H9 (cell line): ENCODE results near the gene BMPER. TPM values are rescaled to one million over a fixed set of nuclear protein-coding genes. Genes with fewer than 3 reads are reported as not detected.

Experiments
- DNase-seq: peaks from one replicate; pipeline ENCODE4 v3.0.0-alpha.2; 2017
- H2AFZ ChIP-seq: one replicate; pipeline ENCODE4 v1.6.1; 2013; ENCODE audit warnings: mild to moderate bottlenecking, low read length, control low read depth, moderate library complexity
- H2AK5ac ChIP-seq: 2 replicates; pipeline ENCODE4 v1.6.1; 2013; ENCODE audit warnings: low read length, control low read depth, mixed read lengths; ENCODE audit not compliant: insufficient read length
- H2BK120ac ChIP-seq: one replicate; pipeline ENCODE4 v1.6.1; 2013; ENCODE audit warnings: low read depth, mild to moderate bottlenecking, low read length, control low read depth, inconsistent platforms; ENCODE audit not compliant: poor library complexity, severe bottlenecking
- H2BK12ac ChIP-seq: 2 replicates; pipeline ENCODE4 v1.6.1; 2013; ENCODE audit warnings: low read length, control low read depth, mixed read lengths, low read depth; ENCODE audit not compliant: insufficient read length
- H2BK15ac ChIP-seq: 2 replicates; pipeline ENCODE4 v1.6.1; 2013; ENCODE audit warnings: low read depth, low read length, control low read depth
- H2BK20ac ChIP-seq: one replicate; pipeline ENCODE4 v1.6.1; 2013; ENCODE audit warnings: low read depth, mild to moderate bottlenecking, low read length, control low read depth, inconsistent platforms; ENCODE audit not compliant: poor library complexity, severe bottlenecking
- H2BK5ac ChIP-seq: 2 replicates; pipeline ENCODE4 v1.6.1; 2013; ENCODE audit warnings: low read length, control low read depth, mixed read lengths; ENCODE audit not compliant: insufficient read length
- H3K14ac ChIP-seq: 2 replicates; pipeline ENCODE4 v1.6.1; 2013; ENCODE audit warnings: low read length, control low read depth; ENCODE audit not compliant: insufficient read depth
- H3K18ac ChIP-seq: 2 replicates; pipeline ENCODE4 v1.6.1; 2013; ENCODE audit warnings: low read depth, mild to moderate bottlenecking, mixed read lengths, low read length, control low read depth; ENCODE audit not compliant: insufficient read length
- H3K23ac ChIP-seq: 2 replicates; pipeline ENCODE4 v1.6.1; 2013; ENCODE audit warnings: low read length, control low read depth, mixed read lengths, low read depth; ENCODE audit not compliant: insufficient read length
- H3K23me2 ChIP-seq: 2 replicates; pipeline ENCODE4 v1.6.1; 2013; ENCODE audit warnings: low read depth, mild to moderate bottlenecking, mixed read lengths, low read length, control low read depth; ENCODE audit not compliant: insufficient read length, poor library complexity, severe bottlenecking
- H3K27ac ChIP-seq: 2 replicates; pipeline ENCODE4 v1.5.1; 2013; ENCODE audit warnings: low read length, control low read depth, mixed read lengths, low read depth; ENCODE audit not compliant: insufficient read length
- H3K27me3 ChIP-seq: 2 replicates; pipeline ENCODE4 v1.6.1; 2013; ENCODE audit warnings: low read length, control low read depth, inconsistent platforms; ENCODE audit not compliant: insufficient read depth
- H3K4ac ChIP-seq: 2 replicates; pipeline ENCODE4 v1.6.1; 2013; ENCODE audit warnings: low read depth, mild to moderate bottlenecking, control low read depth, inconsistent platforms, low read length, moderate library complexity
- H3K4me1 ChIP-seq: 2 replicates; pipeline ENCODE4 v1.6.1; 2013; ENCODE audit warnings: low read length, control low read depth, inconsistent platforms; ENCODE audit not compliant: insufficient read depth
- H3K4me2 ChIP-seq: 2 replicates; pipeline ENCODE4 v1.6.1; 2013; ENCODE audit warnings: low read length, control low read depth, mixed read lengths; ENCODE audit not compliant: insufficient read length, insufficient read depth
- H3K56ac ChIP-seq: 2 replicates; pipeline ENCODE4 v1.6.1; 2013; ENCODE audit warnings: low read depth, mild to moderate bottlenecking, mixed read lengths, low read length, control low read depth; ENCODE audit not compliant: insufficient read length
- H3K79me1 ChIP-seq: 2 replicates; pipeline ENCODE4 v1.6.1; 2013; ENCODE audit warnings: low read depth, mild to moderate bottlenecking, moderate library complexity, low read length, control low read depth, inconsistent platforms; ENCODE audit not compliant: insufficient read depth, poor library complexity, severe bottlenecking
- H3K79me2 ChIP-seq: 2 replicates; pipeline ENCODE4 v1.6.1; 2013; ENCODE audit warnings: low read length, control low read depth, inconsistent platforms; ENCODE audit not compliant: insufficient read depth
- H3K9ac ChIP-seq: 2 replicates; pipeline ENCODE4 v1.6.1; 2013; ENCODE audit warnings: low read length, control low read depth, mixed read lengths; ENCODE audit not compliant: insufficient read length; ENCODE audit errors: extremely low read depth
- H3K9me3 ChIP-seq: one replicate; pipeline ENCODE4 v1.6.1; 2013; ENCODE audit warnings: low read depth, low read length, inconsistent platforms; ENCODE audit not compliant: control insufficient read depth
- H3T11ph ChIP-seq: one replicate; pipeline ENCODE4 v1.6.1; 2013; ENCODE audit warnings: mild to moderate bottlenecking, low read length, control low read depth, inconsistent platforms
- H4K20me1 ChIP-seq: one replicate; pipeline ENCODE4 v1.6.1; 2013; ENCODE audit not compliant: control insufficient read depth, insufficient read length, insufficient read depth
- H4K5ac ChIP-seq: 2 replicates; pipeline ENCODE4 v1.6.1; 2013; ENCODE audit warnings: low read depth, mild to moderate bottlenecking, mixed read lengths, low read length, control low read depth; ENCODE audit not compliant: insufficient read length
- H4K8ac ChIP-seq: replicated peaks from 2 replicates; pipeline ENCODE4 v1.6.1; 2013; ENCODE audit warnings: low read length, control low read depth, mixed read lengths, low read depth; ENCODE audit not compliant: insufficient read length
- H4K91ac ChIP-seq: 2 replicates; pipeline ENCODE4 v1.6.1; 2013; ENCODE audit warnings: low read depth, mild to moderate bottlenecking, moderate library complexity, mixed read lengths, low read length, control low read depth; ENCODE audit not compliant: insufficient read length
- H3K27ac Mint-ChIP-seq, 3 experiments: 2 replicates in 2 of 3; 3 replicates in 1 of 3; pipeline ENCODE4 v1.8.0; 2020 to 2021; ENCODE audit warnings: mixed read lengths in 3 of 3, mild to moderate bottlenecking in 1 of 3, moderate library complexity in 1 of 3
- H3K27me3 Mint-ChIP-seq: 2 replicates; pipeline ENCODE4 v1.8.0; 2021; ENCODE audit warnings: low read depth, mild to moderate bottlenecking, moderate library complexity, mixed read lengths
- H3K36me3 Mint-ChIP-seq, 3 experiments: 2 replicates in 2 of 3; 3 replicates in 1 of 3; pipeline ENCODE4 v1.8.0; 2020 to 2021; ENCODE audit warnings: low read depth in 3 of 3, mixed read lengths in 3 of 3; ENCODE audit not compliant: insufficient read depth in 1 of 3
- H3K4me1 Mint-ChIP-seq, 2 experiments: 2 replicates each; pipeline ENCODE4 v1.8.0; 2020; ENCODE audit warnings: mixed read lengths in 2 of 2
- H3K4me3 Mint-ChIP-seq, 2 experiments: 2 replicates in 1 of 2; 3 replicates in 1 of 2; pipeline ENCODE4 v1.8.0; 2020 to 2021; ENCODE audit warnings: mild to moderate bottlenecking in 2 of 2, mixed read lengths in 2 of 2, moderate library complexity in 1 of 2
- H3K9me3 Mint-ChIP-seq, 2 experiments: 2 replicates in 1 of 2; 3 replicates in 1 of 2; pipeline ENCODE4 v1.8.0; 2020; ENCODE audit warnings: mild to moderate bottlenecking in 2 of 2, mixed read lengths in 2 of 2, moderate library complexity in 1 of 2
- WGBS: extraction: QIAGEN DNeasy Blood & Tissue Kit; methylation state at CpG from one replicate; pipeline ENCODE4 v1.1.7; 2013; ENCODE audit warnings: missing lambda C conversion rate, low lambda C conversion rate, mixed read lengths; ENCODE audit not compliant: insufficient read length; ENCODE audit errors: extremely low coverage; 5-methylcytosine and 5-hydroxymethylcytosine counted together
- total RNA-seq: library from RNA; stranded (reverse); gene quantifications from 2 replicates; pipeline ENCODE4 v1.2.1, GENCODE V29; 2021
- TF ChIP-seq, protein P1 (sequence below): fragments of 200-600 bp; sonication (generic); conservative IDR thresholded peaks from 3 replicates; pipeline ENCODE4 v1.8.0; 2021; ENCODE audit warnings: antibody characterized with exemption, mild to moderate bottlenecking

Gene BMPER
- total RNA-seq, 1 experiment from 2014 or later, result 0.20 TPM

DNA sequence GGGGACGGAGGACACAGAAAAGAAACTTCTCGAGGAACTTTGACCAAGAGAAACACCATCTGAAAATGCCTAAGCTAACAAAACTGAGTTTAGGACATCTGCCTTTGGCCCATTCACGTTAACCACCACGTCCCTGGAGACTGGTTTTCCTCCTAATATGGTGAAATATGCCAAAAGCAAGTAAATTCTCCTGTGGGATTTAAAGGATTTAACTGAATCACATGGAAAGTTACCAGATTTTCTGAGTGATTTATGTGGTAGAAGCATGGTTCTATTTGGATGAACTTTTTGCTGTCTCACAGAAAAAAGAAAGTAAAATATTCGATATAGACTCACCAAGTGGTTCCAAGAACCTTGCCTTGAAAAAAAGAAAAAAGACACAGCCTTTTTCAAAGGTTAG, 30.4 kb upstream of the BMPER start:
- H3K4me2 ChIP-seq, result no peak overlapping the region
- no peak overlapping the region for H4K5ac ChIP-seq
- no peak overlapping the region for H2BK15ac ChIP-seq
- no peak overlapping the region for H3K14ac ChIP-seq
- no peak overlapping the region for H2AFZ ChIP-seq
- H4K20me1 ChIP-seq, result no peaks in the 10 kb centered on the region
- Mint-ChIP-seq H3K4me1 (peaks cover 24 to 27% of the 10 kb centered on the region in 2 experiments), H3K36me3 (no peaks in the 10 kb centered on the region; a peak in 1 of 7 replicates), H3K4me3 (no peak overlapping the region), H3K9me3 (no peaks in the 10 kb centered on the region), H3K27ac (no peak overlapping the region), H3K27me3 (no peaks in the 10 kb centered on the region)
- H3K9ac ChIP-seq, result no peak overlapping the region
- H3K9me3 ChIP-seq, result no peaks in the 10 kb centered on the region
- H3K56ac ChIP-seq, result no peak overlapping the region
- no peak overlapping the region for H3K27ac ChIP-seq
- H2BK5ac ChIP-seq, result no peak overlapping the region
- no peak overlapping the region for H3K18ac ChIP-seq
- WGBS, result no CpG with 5 or more reads among the region's 5 CpGs
- H3K27me3 ChIP-seq, result no peaks in the 10 kb centered on the region
- H2AK5ac ChIP-seq, result no peak overlapping the region
- H3K79me1 ChIP-seq, result no peaks in the 10 kb centered on the region
- H4K91ac ChIP-seq, result no peak overlapping the region
- H3K4me1 ChIP-seq, result peaks cover 4% of the 10 kb centered on the region; the same call in 1 of the 2 replicates
- no peak overlapping the region for H2BK12ac ChIP-seq
- no peak overlapping the region for H2BK20ac ChIP-seq
- no peak overlapping the region for H3T11ph ChIP-seq
- DNase-seq, result no peak
- no peaks in the 10 kb centered on the region for H3K23me2 ChIP-seq
- no peak overlapping the region for H3K23ac ChIP-seq
- no peak overlapping the region for H4K8ac ChIP-seq
- H2BK120ac ChIP-seq, result no peak overlapping the region
- H3K4ac ChIP-seq, result no peak overlapping the region
- H3K79me2 ChIP-seq, result no peaks in the 10 kb centered on the region
- TF ChIP-seq, protein P1, sequence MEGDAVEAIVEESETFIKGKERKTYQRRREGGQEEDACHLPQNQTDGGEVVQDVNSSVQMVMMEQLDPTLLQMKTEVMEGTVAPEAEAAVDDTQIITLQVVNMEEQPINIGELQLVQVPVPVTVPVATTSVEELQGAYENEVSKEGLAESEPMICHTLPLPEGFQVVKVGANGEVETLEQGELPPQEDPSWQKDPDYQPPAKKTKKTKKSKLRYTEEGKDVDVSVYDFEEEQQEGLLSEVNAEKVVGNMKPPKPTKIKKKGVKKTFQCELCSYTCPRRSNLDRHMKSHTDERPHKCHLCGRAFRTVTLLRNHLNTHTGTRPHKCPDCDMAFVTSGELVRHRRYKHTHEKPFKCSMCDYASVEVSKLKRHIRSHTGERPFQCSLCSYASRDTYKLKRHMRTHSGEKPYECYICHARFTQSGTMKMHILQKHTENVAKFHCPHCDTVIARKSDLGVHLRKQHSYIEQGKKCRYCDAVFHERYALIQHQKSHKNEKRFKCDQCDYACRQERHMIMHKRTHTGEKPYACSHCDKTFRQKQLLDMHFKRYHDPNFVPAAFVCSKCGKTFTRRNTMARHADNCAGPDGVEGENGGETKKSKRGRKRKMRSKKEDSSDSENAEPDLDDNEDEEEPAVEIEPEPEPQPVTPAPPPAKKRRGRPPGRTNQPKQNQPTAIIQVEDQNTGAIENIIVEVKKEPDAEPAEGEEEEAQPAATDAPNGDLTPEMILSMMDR, result no peak
